K562 (cell line): ENCODE data around the gene TOX2. TPM values are rescaled to one million over a fixed set of nuclear protein-coding genes. Genes with fewer than 3 reads are reported as not detected.
A peak's percentile ranks its signal among the peaks of the same experiment; 100 is the strongest.

Experiments
- ATAC-seq: fragments of 200-7000 bp; cut with Tn5 transposase; 3 replicates; pipeline ENCODE4 v1.9.1; 2020; ENCODE audit warnings: moderate library complexity
- BruUV-seq: library from RNA; stranded (reverse); fragments of 400-500 nt; replicated peaks from 2 replicates; lab custom pipeline; 2021; lab: Mats Ljungman, UMichigan
- CTCF ChIA-PET: fragments of 300-600 bp; formaldehyde crosslinking; extraction: SDS; loops from one replicate; lab custom pipeline; 2021; ENCODE audit warnings: low intra/inter-chr PET ratio; lab: Yijun Ruan, JAX
- POLR2A ChIA-PET: fragments of 300-600, 350-650 bp; sonication (Branson Sonifier 250); formaldehyde crosslinking; extraction: SDS; loops from one replicate; lab custom pipeline; 2021; ENCODE audit warnings: antibody characterized with exemption, inconsistent platforms; lab: Yijun Ruan, JAX
- DNase-seq, 4 experiments: peaks; one replicate each; pipeline versions ENCODE4 v3.0.0 to v3.0.0-alpha.2; 2011 to 2018; ENCODE audit warnings: low spot score in 3 of 4, mixed read lengths in 3 of 4; ENCODE audit errors: extremely low read depth in 1 of 4
- FAIRE-seq: peaks from 2 replicates; lab custom pipeline; 2011; peaks lifted over from hg19 to GRCh38; lab: Jason Lieb, UNC
- H2AFZ ChIP-seq: 2 replicates; pipeline ENCODE4 v1.6.0; 2011; ENCODE audit warnings: low read depth, low read length, control low read depth, inconsistent platforms
- H3K27ac ChIP-seq: fragments of 200-600 bp; 3 replicates; pipeline ENCODE4 v1.8.0; 2011; ENCODE audit warnings: low read depth, mild to moderate bottlenecking, control low read depth, inconsistent platforms, low read length, moderate library complexity, mixed read lengths; ENCODE audit errors: extremely low read depth
- H3K27me3 ChIP-seq, 2 experiments: fragments of 300-600 bp in 1 of 2; 2 replicates in 1 of 2; 3 replicates in 1 of 2; pipeline versions ENCODE4 v1.6.0 to v1.8.0; 2011; ENCODE audit warnings: inconsistent platforms in 2 of 2, low read length in 2 of 2, mild to moderate bottlenecking in 1 of 2, mixed read lengths in 1 of 2, moderate library complexity in 1 of 2; ENCODE audit not compliant: control insufficient read depth in 2 of 2, insufficient read depth in 2 of 2
- H3K36me3 ChIP-seq: fragments of 300-600 bp; 3 replicates; pipeline ENCODE4 v1.8.0; 2011; ENCODE audit warnings: mild to moderate bottlenecking, low read length, inconsistent platforms; ENCODE audit not compliant: control insufficient read depth, insufficient read depth
- H3K4me1 ChIP-seq, 2 experiments: fragments of 200-600 bp in 1 of 2; replicated peaks in 1 of 2; 2 replicates in 1 of 2; 3 replicates in 1 of 2; pipeline versions ENCODE4 v1.5.1 to v1.8.0; 2011; ENCODE audit warnings: inconsistent platforms in 2 of 2, low read length in 2 of 2, mild to moderate bottlenecking in 1 of 2, mixed read lengths in 1 of 2, moderate library complexity in 1 of 2; ENCODE audit not compliant: control insufficient read depth in 2 of 2, insufficient read depth in 2 of 2
- H3K4me2 ChIP-seq: 2 replicates; pipeline ENCODE4 v1.6.1; 2011; ENCODE audit warnings: low read length, control low read depth, inconsistent platforms, mixed read lengths; ENCODE audit not compliant: insufficient read depth
- H3K4me3 ChIP-seq: fragments of 200-600 bp; sonication (generic), shearing (Covaris generic); 2 replicates; pipeline ENCODE4 v1.5.1; 2016; ENCODE audit warnings: control low read depth, inconsistent platforms
- H3K79me2 ChIP-seq: fragments of 200-600 bp; 3 replicates; pipeline ENCODE4 v1.8.0; 2011; ENCODE audit warnings: low read length, inconsistent platforms; ENCODE audit not compliant: control insufficient read depth, insufficient read depth
- H3K9ac ChIP-seq, 2 experiments: 2 replicates each; pipeline versions ENCODE4 v1.6.0 to v1.6.1; 2011; ENCODE audit warnings: low read depth in 2 of 2, low read length in 2 of 2, control low read depth in 1 of 2, inconsistent platforms in 1 of 2, mild to moderate bottlenecking in 1 of 2, mixed read lengths in 1 of 2; ENCODE audit not compliant: insufficient read depth in 1 of 2
- H3K9me1 ChIP-seq: one replicate; pipeline ENCODE4 v1.6.0; 2011; ENCODE audit warnings: inconsistent platforms, mild to moderate bottlenecking, low read length, moderate library complexity; ENCODE audit not compliant: control insufficient read depth, insufficient read depth
- H3K9me3 ChIP-seq: replicated peaks from 2 replicates; pipeline ENCODE4 v1.5.1; 2011; ENCODE audit warnings: low read depth, low read length, inconsistent platforms; ENCODE audit not compliant: control insufficient read depth, insufficient read depth
- H4K20me1 ChIP-seq: replicated peaks from 2 replicates; pipeline ENCODE4 v1.6.1; 2011; ENCODE audit warnings: low read length, inconsistent platforms, mixed read lengths; ENCODE audit not compliant: control insufficient read depth, insufficient read depth
- DIDO1 ChIP-seq: fragments of 450-650 bp; IDR thresholded peaks from 2 replicates; pipeline ENCODE4 v1.6.1; 2016; ENCODE audit warnings: low read depth, missing biosample characterization, missing genetic modification characterization
- EP300 ChIP-seq: IDR thresholded peaks from 2 replicates; pipeline ENCODE4 v1.6.1; 2012; ENCODE audit warnings: low read length, improper control_type of control experiment
- L3MBTL2 ChIP-seq: fragments of 450-650 bp; IDR thresholded peaks from 2 replicates; pipeline ENCODE4 v1.6.1; 2016; ENCODE audit warnings: mild to moderate bottlenecking, moderate library complexity
- NCOA2 ChIP-seq, 2 experiments: fragments of 450-650 bp; IDR thresholded peaks; 2 replicates each; pipeline ENCODE4 v1.6.1; 2018; ENCODE audit warnings: mild to moderate bottlenecking in 2 of 2, moderate library complexity in 1 of 2; ENCODE audit not compliant: partially characterized antibody in 2 of 2
- VEZF1 ChIP-seq: fragments of 200-800 bp; sonication (Bioruptor generic); IDR thresholded peaks from 2 replicates; pipeline ENCODE4 v1.6.1; 2017; ENCODE audit warnings: missing genetic modification characterization, missing compliant biosample characterization
- ZKSCAN8 ChIP-seq: fragments of 200-800 bp; sonication (Bioruptor generic); IDR thresholded peaks from 2 replicates; pipeline ENCODE4 v1.6.1; 2016; ENCODE audit warnings: missing genetic modification characterization, missing compliant biosample characterization
- WGBS: fragments of 100-300 bp; shearing (Covaris generic); methylation state at CpG from one replicate; pipeline ENCODE4 v1.1.6; 2016; ENCODE audit warnings: low coverage, mixed read lengths; ENCODE audit not compliant: insufficient coverage; ENCODE audit errors: missing lambda C conversion rate; 5-methylcytosine and 5-hydroxymethylcytosine counted together
- in situ Hi-C: fragments of 300-500 bp; cut with MboI; formaldehyde crosslinking; loops from 4 replicates; pipeline ENCODE4 v1.15.0; 2018; ENCODE audit warnings: inconsistent platforms, mixed read lengths
- intact Hi-C: fragments of 100-400 bp; cut with micrococcal nuclease; formaldehyde crosslinking; loops from 2 replicates; pipeline ENCODE4 v1.14.2; 2022
- polyA plus RNA-seq, 8 experiments: library from polyadenylated mRNA; depleted of rRNA in 4 of 8; stranded (reverse) in 5 of 8; unstranded in 3 of 8; fragments of >200 nt; fragmentation: Nextera tagmentation in 2 of 8; fragmentation: Illumina TruSeq in 1 of 8; extraction: Ambion mirVana in 2 of 8; extraction: Trizol in 1 of 8; gene quantifications; 2 replicates each; pipeline versions ENCODE4 v1.2.1 to v1.2.3, GENCODE V29; 2011 to 2014; ENCODE audit warnings: inconsistent platforms in 1 of 8, missing spikeins in 1 of 8
- total RNA-seq, 7 experiments: library from RNA; depleted of rRNA in 6 of 7; stranded (reverse); fragments of >200 nt in 6 of 7; fragmentation: Illumina TruSeq in 2 of 7; extraction: Trizol in 2 of 7; gene quantifications; 2 replicates each; pipeline versions ENCODE4 v1.2.1 to v1.2.3, GENCODE V29; 2011 to 2021; ENCODE audit warnings: low replicate concordance in 1 of 7

The TOX2 gene
- total and polyA plus RNA-seq, 9 of the 15 experiments (the other 6 are each of a cell fraction or from before 2014, with no cell fraction given), result not detected

- no peak overlapping the region for H3K4me2 ChIP-seq
- no peak overlapping the region for H3K27ac ChIP-seq
- no peaks in the 10 kb centered on the region for H3K79me2 ChIP-seq
- no peaks in the 10 kb centered on the region for H3K36me3 ChIP-seq
- H3K4me3 ChIP-seq, result no peak overlapping the region
- WGBS, result 0% methylated on average over 6 of the region's 6 CpGs
- no peak for FAIRE-seq
- TF ChIP-seq EP300 (no peak), L3MBTL2 (no peak), DIDO1 (tag) (no peak), ZKSCAN8 (CRISPR knock-in tag) (peak; percentile 83; the same call in 1 of the 2 replicates), VEZF1 (CRISPR knock-in tag) (no peak), NCOA2 (IDR thresholded peaks at IDR 0.05; ENCODE audit: partially characterized antibody in 2 of 2) (no peak)
- TF ChIP-seq, all 486 proteins: peak for 1
- no peaks in the 10 kb centered on the region for H3K9me1 ChIP-seq
- H4K20me1 ChIP-seq, result peaks cover 11% of the 10 kb centered on the region; the same call in 1 of the 2 replicates
- CTCF ChIA-PET, result no interaction called here
- no peak for ATAC-seq
- no peak overlapping the region for H2AFZ ChIP-seq
- intact Hi-C loops, result no loop called here
- in situ Hi-C loops, result no loop called here
- H3K27me3 ChIP-seq, result peaks cover 9 to 60% of the 10 kb centered on the region in 2 experiments; a peak in 3 of 5 replicates
- no peaks in the 10 kb centered on the region for H3K9me3 ChIP-seq
- no peak overlapping the region for H3K9ac ChIP-seq
- POLR2A ChIA-PET, result no interaction called here
- peaks cover 7 to 8% of the 10 kb centered on the region in 2 experiments; a peak in 4 of 5 replicates for H3K4me1 ChIP-seq
- no peak for DNase-seq
- no TSS peak for BruUV-seq
These were observed 32.7 kb downstream of the TOX2 start for GRCh38 chr20:43947316-43947710.
